ENCODE measurements around the gene CTNND2. TPM values are rescaled to one million over a fixed set of nuclear protein-coding genes. Genes with fewer than 3 reads are reported as not detected.

CTNND2 gene, protein sequence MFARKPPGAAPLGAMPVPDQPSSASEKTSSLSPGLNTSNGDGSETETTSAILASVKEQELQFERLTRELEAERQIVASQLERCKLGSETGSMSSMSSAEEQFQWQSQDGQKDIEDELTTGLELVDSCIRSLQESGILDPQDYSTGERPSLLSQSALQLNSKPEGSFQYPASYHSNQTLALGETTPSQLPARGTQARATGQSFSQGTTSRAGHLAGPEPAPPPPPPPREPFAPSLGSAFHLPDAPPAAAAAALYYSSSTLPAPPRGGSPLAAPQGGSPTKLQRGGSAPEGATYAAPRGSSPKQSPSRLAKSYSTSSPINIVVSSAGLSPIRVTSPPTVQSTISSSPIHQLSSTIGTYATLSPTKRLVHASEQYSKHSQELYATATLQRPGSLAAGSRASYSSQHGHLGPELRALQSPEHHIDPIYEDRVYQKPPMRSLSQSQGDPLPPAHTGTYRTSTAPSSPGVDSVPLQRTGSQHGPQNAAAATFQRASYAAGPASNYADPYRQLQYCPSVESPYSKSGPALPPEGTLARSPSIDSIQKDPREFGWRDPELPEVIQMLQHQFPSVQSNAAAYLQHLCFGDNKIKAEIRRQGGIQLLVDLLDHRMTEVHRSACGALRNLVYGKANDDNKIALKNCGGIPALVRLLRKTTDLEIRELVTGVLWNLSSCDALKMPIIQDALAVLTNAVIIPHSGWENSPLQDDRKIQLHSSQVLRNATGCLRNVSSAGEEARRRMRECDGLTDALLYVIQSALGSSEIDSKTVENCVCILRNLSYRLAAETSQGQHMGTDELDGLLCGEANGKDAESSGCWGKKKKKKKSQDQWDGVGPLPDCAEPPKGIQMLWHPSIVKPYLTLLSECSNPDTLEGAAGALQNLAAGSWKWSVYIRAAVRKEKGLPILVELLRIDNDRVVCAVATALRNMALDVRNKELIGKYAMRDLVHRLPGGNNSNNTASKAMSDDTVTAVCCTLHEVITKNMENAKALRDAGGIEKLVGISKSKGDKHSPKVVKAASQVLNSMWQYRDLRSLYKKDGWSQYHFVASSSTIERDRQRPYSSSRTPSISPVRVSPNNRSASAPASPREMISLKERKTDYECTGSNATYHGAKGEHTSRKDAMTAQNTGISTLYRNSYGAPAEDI (N-terminal part only)
- total RNA-seq (2014; rRNA removed; shearing (Covaris generic)): not detected in 2 replicates

DNA sequence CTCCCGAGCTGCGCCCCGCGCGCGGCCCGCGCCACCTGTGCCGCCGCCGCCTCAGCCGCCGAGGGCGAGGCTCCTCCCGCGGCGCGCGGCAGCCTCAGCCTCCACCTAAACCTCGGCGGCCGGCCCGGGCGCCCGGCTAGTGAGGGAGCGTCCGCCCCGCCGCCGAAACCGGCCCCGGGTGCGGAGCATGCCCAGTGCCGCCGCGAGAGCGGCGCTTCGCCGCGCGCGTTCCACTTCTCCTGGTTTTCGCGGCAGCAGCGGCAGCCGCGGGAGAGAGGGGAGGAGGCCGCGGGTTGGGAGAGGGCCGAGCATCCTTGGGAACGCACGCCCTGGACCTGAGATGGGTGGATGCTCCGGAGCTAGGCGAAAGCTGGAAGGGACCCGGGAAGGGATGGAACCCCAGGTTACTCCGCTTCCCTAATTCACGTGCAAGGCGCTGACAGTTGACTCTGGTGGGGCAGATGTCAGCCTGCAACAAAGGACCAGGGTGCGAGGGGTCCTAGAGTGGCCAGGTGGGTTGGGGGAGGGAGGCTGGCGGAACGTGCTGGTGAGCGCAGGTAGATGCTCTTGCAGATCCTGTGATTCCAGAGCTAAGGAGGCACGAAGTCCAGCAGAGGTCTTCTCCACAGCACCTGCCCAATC is at the start of gene CTNND2:
CTNND2 (minus strand) TSS at position 182 of the 642 bp plus-strand sequence. CDS start 593 bp downstream, outside the sequence.
- no peak for DNase-seq (ENCODE audit: low spot score)

DNA sequence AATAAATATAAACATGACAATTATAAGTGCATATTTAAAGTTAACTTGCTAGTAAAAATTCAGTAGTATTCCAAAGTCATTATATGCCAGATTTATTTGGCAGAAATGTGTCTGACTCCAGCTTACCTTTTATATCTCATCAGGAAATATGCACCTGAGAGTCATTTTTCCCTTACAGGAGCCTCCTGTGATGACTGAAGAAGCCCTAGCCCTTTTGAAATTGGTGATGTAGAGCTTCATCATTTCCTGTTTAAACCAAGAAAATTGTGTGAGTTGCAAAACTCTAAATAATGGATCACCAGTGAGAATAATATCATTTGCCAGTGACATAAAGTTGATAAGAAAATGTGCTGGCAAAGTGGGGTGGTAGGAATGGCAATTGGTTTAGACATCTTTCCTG is 42.1 kb upstream of the CTNND2 start:
- DNase-seq (ENCODE audit: low spot score): no peak

DNA sequence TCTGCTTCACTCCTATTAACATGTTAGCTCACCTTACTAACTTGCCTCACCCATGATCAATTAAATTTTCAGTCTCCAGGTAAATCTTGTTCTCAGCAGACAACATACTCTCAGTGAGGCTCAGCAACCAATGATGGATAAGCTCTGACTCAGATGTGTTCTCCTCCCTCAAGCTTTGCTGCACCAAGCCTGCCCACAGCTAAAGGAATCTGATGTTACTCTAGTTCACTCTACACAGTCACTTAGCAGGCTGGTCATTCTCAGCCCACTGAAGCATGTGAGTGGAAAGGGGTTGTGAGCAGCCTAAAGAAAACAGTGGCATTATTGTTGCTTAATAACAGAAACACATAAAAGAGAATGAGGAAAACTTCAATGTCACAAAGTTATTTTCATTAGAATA is 37.3 kb upstream of the CTNND2 start:
- no peak for DNase-seq (ENCODE audit: low spot score)

DNA sequence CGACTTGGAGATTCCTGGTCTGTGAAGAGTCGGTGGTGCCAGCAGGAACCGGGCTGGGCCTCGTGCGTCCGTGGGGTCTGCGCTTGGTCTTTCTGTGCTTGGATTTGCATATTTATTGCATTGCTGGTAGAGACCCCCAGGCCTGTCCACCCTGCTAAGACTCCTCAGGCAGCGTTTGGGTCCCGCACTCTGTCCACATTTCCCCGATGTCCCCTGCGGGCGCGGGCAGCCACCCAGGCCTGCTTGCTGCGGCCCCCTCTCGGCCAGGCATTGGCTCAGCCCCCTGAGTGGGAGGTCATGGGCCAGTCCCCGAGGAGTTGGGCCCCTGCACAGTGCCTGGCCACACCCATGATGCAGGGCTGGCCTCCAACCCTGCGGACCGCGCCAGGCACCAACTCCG is 27.4 kb upstream of the CTNND2 start:
- no peak for DNase-seq (ENCODE audit: low spot score)

DNA sequence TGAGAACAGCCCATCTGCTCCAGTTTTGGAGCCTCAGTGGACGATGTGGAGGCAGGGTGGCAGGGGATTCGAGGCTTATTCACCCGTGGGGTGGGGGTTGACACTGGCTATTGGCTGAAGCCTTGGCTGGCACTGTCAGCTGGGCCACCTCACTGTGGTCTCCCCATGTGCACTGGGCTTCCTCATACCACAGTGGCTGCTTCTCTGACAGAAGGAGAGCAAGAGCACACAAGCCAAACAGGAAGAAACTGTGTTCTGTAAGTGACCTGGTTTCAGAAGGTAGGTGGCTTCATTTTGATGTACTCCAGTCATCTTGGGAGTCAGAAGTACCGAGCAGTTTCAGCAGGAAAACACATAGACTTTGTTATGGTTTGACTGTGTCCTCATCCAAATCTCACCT is 24.7 kb upstream of the CTNND2 start:
- no peak for DNase-seq (ENCODE audit: low spot score)

DNA sequence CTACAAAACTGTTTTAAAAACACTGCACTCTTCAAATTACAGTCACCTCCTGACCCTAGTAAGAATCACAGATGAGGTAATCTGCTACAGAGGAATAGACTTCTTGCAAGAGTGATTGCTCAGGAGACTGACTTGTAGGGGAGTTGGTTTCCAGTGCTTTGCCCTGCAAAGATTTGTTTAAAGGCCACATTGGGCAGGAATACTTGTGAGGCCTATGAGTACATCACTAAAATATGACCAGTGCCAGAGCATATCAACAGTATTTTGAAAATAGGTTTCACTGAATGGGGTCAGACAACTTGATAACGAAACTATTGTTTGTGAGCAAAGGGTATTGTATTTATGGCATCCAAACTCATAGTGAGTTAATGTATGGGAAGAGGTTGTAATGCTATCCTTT is 21.5 kb upstream of the CTNND2 start:
- no peak for DNase-seq (ENCODE audit: low spot score)

DNA sequence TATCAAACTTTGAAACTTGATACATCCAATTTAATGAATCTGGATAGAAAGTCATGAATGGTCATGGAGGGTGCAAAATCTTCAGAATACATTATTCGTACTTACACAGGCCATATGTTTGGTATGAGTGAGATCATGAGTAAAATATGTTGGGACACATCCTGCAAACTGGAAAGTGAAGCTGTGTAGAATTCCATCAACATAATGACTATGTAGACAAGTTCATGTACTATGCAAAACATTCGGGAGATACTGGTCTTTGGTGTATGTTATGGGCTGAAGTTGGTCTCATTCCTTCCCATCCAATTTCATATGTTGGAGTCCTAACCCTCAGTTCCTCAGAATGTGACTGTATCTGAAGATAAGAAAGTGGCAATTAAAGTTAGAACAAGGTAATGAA is 18.1 kb upstream of the CTNND2 start:
- DNase-seq (ENCODE audit: low spot score): no peak

DNA sequence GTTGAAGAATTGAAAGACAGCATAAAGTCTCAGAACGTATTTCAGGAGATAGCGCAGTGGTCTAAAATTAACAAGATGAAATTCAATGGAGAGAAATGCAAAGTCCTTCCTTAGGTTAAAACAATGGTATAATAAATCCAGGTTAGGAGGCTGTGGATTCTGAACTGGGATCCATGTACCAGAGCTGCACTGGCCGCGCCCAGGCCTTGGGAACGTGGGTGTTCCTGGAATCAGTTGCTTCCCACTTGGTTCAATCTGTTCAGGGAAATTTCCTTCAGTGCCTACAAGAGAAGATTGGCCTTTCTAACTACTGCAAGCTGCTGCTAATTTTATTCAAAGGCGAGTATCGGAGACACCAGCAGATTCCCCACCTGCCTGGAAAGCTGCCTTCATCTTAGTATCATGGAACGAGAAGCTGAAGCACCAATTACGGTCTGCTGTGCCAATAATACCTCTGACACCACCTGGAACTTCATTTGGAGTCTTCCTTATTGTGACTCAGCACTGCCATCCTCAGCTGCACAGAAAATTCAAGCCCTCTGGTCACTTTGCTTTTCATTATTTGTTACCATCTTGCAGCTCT is 14.3 kb upstream of the CTNND2 start:
- DNase-seq (ENCODE audit: low spot score): no peak

DNA sequence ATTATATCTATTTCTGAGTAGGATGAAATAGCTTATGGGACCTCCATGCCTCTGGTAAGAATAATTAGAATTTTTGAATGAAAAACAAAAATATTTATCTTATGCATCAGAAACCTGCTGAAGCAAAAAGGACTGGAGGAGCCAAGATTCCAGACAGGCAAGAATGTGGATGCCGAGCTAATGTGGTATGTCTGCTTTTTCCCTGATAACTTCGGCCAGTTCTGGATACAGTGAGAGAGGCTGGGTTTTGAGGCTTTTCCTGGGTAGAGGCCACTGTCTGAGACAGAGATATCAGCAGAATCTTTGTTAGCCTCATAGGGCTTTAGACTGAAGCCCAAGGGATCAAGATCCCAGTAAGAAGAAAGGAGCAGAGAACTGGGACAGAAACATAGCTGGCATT is 5.2 kb upstream of the CTNND2 start:
- no peak for DNase-seq (ENCODE audit: low spot score)

DNA sequence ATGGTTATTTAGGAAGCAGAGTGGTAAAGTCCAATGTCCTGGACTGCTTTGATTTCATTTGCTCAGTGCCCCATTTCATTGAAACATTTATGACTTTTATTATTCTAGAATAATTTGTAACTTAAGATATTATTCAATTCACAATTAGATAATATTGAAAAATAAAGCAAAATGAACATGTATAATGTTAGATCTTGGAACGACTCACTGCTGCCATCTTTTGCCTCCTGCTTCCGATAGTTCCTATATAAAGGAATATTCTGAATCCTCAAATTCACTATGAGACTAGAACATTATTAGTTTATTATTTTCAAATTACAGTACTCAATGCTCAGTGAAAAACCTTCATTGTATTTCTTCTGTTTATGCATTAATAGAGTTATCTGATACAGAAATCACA is 2.3 kb upstream of the CTNND2 start:
- DNase-seq (ENCODE audit: low spot score): no peak

DNA sequence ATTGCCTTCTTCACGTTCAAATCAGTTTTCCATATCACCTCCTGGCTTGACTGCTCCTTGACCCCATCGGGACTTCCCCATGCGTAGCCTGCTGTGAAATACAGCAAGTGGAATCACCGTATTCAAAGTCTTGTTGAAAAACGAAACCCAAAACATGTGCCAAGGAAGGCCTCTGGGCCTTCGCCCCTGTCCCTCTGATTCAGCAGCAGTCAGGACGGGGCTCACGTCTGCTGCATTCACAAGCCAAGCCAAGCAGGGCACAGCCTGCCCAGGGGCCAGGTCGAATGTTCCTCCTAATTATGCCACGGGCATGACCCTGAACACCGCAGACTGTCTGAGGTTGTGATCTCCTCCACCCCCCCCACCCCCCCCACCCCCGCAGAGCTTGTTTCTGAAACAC is 960 bp upstream of the CTNND2 start:
- DNase-seq (ENCODE audit: low spot score): no peak

DNA sequence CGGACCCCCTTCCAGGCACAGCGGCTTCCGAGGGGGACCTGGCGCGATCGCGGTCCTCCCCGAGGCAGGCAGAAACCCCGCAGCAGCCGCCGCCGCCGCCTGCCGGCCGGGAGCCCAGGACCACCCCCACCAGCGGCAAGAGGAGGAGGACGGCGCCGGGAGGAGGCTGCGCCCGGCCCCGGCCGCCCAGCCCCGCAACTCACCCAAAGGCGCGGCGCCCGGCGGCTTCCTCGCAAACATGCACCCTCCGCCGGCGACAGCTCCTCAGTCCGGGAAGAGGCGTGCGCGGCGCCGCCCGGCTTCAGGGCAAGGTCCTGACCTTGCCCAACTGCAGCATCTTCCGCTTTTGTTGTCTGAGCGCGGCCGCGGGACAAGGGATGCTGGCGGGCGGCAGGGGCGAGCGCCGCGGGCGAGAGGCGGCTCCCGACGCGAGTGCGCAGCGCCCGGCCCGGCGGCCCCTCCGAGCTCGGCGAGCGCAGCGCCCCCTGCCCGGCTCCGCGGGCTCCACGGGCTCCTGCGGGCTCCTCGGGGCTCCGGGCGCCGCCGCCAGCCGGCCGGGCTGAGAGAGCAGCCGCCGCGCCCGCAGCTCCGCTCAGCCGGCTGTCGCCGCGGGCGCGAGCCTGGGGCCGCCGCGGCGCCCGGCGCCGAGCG is 507 bp downstream of the CTNND2 start:
- DNase-seq (ENCODE audit: low spot score): no peak

DNA sequence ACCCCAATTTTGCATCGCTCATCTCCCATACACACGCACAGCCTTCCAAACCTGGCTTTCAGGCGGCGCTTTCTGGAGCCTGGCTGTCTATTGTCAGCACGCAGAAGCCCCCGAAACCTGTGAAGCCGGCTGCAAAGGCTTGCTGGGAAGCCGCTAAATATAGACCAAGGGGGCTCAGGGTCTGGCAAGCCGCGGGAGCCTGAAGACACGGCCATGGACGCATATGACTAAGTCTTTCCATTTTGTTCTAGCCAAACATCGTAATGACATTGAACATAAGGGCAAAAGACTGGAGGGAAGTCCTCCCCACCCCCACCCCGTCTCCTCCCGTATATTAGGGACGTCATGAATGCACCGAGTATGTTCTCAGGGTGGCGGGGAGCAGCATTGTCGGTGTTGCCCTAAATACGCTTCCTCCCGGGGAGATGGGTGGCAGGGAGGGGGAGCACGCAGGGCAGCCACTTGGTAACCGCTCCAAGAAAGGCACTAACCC is 1.1 kb downstream of the CTNND2 start:
- no peak for DNase-seq (ENCODE audit: low spot score)

DNA sequence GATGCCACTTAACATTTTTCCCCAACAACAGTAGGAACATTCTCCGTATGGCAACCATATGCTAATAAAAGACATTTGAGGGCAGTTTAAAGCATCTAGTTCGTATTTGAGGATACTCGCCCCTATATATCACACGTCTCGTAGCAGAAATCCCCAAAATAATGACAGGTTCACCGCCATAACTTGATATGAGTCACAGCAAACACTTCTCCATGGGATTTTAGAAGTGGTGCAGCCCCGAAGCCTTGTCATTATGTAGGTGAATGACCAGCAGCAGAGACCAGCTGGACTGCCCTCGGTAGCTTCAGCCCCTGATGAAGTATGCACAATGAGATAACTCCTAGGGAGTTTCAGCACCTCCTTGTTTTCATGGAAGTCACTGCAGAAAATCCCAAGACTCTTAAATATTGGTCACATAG is 2.0 kb downstream of the CTNND2 start:
- no peak for DNase-seq (ENCODE audit: low spot score)

DNA sequence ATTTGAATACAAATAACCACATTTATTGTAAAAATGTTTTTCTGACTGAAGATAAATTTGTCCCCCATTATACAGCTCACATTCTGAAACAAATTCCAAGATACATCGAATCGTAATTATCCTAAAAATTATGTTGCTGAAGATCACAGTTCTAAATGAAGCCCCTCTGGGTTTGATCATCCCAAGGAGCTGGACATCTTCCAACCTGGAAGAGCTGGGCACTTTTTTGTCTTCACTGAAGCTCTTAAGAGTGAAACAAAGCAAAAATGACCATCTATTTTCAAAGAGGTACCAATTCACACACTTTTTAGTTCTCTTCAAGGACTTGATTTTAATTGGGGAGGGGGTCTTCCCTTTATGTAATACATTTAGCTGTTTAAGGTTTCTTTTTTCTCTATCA is 5.5 kb downstream of the CTNND2 start:
- DNase-seq (ENCODE audit: low spot score): no peak

DNA sequence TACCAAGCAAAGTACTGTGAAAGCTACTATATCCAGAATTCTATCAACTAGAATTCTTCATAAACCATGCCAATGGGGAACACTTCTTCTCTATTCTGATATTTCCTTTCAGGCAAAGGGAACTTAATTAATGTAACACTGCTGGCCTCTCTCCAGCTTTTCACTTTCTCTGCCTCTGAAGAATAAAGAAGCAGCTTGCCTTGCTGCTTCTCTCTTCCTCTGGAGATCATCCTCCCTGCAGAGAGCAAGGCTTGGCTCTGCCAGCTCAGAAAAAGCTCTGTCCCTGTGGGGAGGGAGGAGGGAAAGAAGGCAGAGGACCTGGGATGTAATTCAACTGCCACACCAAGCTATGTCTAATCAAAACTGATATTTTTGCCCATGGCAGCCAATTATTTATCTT is 6.5 kb downstream of the CTNND2 start:
- no peak for DNase-seq (ENCODE audit: low spot score)

DNA sequence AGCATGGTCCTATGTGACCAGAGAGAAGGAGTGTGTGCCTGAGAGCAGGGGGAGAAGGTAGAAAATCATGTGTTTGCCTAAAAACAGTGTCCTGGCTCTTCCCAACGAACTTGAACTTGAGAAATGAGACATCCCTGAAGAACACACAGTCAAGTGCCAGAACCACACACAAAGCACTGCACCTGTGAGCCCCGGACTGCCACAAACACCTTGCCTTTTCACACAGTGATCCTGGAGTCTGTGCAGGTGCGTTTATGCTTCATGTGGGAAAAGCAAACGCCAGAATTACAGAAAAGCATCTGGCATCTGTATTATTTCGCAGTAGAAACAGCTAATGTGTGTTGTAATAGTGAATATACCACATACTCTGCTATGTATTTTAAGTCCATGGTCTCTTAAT is 9.3 kb downstream of the CTNND2 start:
- no peak for DNase-seq (ENCODE audit: low spot score)

DNA sequence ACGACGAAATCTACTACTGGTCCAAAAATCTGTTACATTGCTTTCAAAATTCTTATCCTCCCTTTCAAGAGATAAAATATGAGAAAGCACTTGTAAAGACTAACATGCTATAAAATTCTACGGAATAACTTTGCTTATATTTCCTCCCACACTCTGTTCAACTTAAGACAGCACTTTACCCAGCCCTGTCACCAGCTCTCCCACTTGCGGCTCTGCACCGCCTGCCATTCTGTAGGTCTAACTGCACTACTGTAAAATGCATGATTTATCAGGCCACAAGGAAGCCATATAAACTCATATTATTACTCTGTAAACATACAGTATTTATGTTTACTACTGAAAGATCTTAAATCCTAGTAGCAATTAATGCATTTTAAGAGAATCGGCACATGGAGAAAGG is 11.4 kb downstream of the CTNND2 start:
- DNase-seq (ENCODE audit: low spot score): no peak

DNA sequence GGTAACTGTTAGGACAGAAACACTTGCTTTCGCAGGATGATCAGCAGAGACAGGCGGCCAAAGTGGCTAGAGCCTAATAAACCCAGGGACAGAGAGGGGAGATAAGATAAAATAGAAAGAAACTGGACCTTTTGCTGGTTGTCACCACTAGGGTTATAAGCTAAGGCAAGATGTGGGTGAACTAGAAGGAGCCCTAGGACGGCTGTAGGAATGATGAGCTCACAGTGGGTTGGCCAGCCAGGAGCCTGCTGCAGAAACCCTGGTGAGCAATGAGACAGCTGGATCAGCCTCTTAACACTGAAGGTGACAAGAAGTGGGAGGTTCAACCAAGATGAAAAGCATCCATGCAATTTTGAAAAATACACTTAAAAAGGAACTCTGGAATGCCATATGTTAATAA is 13.5 kb downstream of the CTNND2 start:
- DNase-seq (ENCODE audit: low spot score): no peak

DNA sequence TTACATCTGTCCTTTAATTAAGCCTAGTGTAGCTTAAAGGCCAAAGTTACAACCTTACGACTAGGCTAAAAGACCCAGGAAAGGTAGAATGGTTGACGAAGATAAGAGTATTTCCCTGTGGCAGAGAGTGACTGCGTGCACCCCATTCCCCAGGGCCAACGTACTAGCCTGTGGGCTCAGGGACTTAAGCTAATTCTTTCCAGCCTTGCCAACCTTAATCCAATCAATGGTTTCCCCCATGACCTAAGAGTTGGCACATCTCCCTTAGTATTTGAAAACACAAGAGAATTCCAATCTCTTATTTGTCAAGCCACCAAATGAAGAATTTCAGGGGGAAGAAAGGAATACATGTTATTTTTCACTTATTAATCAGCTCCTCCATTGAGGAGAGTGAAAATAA is 16.0 kb downstream of the CTNND2 start:
- no peak for DNase-seq (ENCODE audit: low spot score)

DNA sequence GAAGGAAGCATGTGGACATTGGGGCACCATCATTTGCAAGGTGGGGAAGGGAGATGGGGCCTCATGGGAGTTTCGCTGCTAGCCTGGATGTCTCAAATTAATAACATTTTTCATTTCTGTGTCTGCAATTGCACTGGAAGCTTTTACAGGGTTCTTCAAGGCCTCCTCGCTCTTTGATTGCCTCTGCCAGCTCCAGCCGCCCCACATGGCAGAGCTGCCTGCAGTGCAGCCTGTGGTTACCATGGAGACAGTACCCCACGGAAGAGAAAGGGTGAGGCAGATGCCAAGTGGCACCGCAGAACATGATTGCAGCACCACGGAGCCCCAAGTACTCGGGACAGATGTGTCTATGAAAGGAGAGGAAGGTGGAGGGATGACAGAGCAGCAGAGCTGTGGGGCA is 25.4 kb downstream of the CTNND2 start:
- no peak for DNase-seq (ENCODE audit: low spot score)

Measured in HT-29 (cell line).